Activated naive CD8-positive, alpha-beta T cell (primary cell): ENCODE data around the gene ZNF668.
A peak's percentile ranks its signal among the peaks of the same experiment; 100 is the strongest.

ENCODE experiments used
- H3K27ac Mint-ChIP-seq: one replicate; pipeline ENCODE4 v1.8.0; 2021; ENCODE audit warnings: mixed read lengths
- H3K27me3 Mint-ChIP-seq: one replicate; pipeline ENCODE4 v1.8.0; 2021; ENCODE audit warnings: mixed read lengths
- H3K36me3 Mint-ChIP-seq: one replicate; pipeline ENCODE4 v1.8.0; 2021; ENCODE audit warnings: mixed read lengths
- H3K4me1 Mint-ChIP-seq: one replicate; pipeline ENCODE4 v1.8.0; 2021; ENCODE audit warnings: low read depth, mixed read lengths
- H3K4me3 Mint-ChIP-seq: one replicate; pipeline ENCODE4 v1.8.0; 2021; ENCODE audit warnings: mild to moderate bottlenecking, mixed read lengths
- H3K9me3 Mint-ChIP-seq: one replicate; pipeline ENCODE4 v1.8.0; 2021; ENCODE audit warnings: low read depth, mixed read lengths

ZNF668 gene

DNA sequence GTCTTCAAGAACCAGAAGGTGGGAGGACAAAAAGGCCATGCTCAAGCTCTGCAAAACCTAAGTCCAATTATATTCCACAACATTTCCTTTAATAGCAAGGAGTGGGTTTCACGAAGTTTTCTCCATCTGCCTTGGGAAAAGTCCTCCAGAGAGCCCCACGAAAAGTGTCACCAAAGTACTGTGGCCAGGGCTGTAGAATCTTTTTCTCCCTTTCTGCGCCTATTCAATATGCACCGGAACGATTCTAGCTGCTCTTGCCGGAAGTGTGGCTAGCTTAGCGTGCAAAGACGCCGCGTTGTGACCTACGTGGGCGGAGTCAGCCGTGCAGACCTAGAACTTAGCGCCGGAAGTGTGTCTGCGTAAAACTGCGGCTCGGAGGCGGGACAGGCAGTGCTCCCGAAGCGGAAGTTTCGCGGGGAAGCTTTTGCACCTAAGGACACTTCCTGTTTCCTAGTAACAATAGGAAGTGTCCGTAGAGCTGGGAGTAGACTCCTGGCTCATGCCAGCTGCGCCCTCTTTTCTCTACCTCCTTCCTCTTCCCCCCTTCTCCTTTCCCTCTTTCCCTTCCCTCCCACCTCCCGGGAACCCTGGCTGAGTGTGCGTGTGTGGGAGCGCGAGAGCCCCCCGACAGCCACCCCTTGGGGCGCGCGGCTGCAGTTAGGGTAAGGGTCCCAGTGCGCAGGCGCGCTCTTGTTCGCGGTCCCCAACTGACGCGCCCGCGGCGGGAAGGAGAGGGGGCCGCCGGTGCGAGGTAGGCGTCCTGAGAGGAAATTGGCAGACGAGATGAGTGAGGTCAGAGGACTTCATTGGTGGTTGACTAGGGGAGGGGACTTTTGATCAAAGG is at the start of gene ZNF668, which contains the start of gene ZNF646:
Gene ZNF668 (minus strand): TSS at position 271 of the 844 bp plus-strand sequence. CDS start 9,781 bp downstream, outside the sequence.
Gene ZNF646 (plus strand): TSS at position 453 of the 844 bp plus-strand sequence. CDS start 1,903 bp downstream, outside the sequence.
- peak within 1 kb of the TSS; percentile 96 for H3K27ac Mint-ChIP-seq

DNA sequence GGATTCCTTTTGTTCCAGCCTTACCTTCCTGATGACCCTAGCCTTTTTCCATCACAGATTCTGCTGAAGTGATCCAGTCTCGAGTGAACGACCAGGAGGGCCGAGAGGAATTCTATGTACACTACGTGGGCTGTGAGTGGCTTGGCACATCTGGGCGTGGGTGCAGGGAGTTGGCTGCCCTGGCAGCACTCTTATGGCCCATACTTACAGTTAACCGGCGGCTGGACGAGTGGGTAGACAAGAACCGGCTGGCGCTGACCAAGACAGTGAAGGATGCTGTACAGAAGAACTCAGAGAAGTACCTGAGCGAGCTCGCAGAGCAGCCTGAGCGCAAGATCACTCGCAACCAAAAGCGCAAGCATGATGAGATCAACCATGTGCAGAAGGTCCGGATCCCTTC is 46.1 kb upstream of the ZNF668 start:
- H3K36me3 Mint-ChIP-seq, result no peaks in the 10 kb centered on the region
- H3K27me3 Mint-ChIP-seq, result no peaks in the 10 kb centered on the region

More for the DNA sequence above, at the start of gene ZNF668, which contains the start of gene ZNF646:
- H3K9me3 Mint-ChIP-seq, result no peaks in the 10 kb centered on the region
- no peaks in the 10 kb centered on the region for H3K27me3 Mint-ChIP-seq
- peaks cover 29% of the 10 kb centered on the region for H3K4me1 Mint-ChIP-seq
- H3K36me3 Mint-ChIP-seq, result no peaks in the 10 kb centered on the region
- peak within 1 kb of the TSS; percentile 98 for H3K4me3 Mint-ChIP-seq

DNA sequence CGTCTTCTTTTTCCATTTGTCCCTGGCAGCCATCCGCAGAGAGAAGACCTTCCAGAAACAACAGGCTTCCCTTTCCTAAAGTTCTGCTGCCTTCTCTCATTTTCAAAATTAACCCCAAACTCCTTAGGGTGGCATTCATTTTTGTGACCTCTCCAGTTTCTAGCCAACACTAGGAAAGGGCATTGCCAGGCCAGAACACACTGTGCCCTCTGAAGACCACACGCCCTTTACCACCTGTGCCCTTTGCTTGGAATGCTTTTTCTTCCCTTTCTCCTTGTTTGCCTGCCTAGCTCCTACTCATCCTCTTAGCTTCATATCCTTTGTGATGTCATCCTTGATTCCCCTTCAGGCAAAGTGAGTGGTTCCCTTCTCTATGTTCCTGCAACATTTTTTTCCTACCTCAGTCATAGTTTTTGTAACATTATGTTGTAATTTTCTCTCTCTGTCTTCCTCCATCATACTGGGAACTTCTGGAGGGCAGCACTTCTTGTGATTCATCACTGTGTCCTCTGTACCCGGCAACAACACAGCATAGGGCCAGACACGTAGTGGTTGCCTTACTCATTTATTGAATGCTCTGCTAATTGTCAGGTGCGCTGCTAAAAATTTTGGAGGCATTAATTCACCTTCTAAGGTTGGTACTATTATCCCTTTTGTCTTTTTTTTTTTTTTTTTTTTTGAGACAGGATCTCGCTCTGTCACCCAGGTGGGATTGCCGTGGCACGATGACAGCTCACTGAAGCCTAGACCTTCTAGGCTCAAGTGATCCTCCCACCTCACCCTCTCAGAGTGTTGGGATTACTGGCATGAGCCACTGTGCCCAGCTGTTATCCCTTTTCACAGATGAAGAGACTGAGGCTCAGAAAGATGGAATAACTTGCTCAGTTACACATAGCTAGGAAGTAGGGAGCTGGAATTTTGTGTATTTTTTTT is 44.4 kb upstream of the ZNF668 start:
- Mint-ChIP-seq H3K36me3 (no peaks in the 10 kb centered on the region), H3K9me3 (no peaks in the 10 kb centered on the region), H3K27me3 (no peaks in the 10 kb centered on the region), H3K27ac (peak overlapping the region; percentile 89), H3K4me1 (peaks cover 20% of the 10 kb centered on the region), H3K4me3 (peak overlapping the region; percentile 95)

More for the DNA sequence above, 46.1 kb upstream of the ZNF668 start:
- Mint-ChIP-seq H3K4me3 (no peak overlapping the region), H3K9me3 (no peaks in the 10 kb centered on the region), H3K4me1 (peaks cover 18% of the 10 kb centered on the region), H3K27ac (no peak overlapping the region)

DNA sequence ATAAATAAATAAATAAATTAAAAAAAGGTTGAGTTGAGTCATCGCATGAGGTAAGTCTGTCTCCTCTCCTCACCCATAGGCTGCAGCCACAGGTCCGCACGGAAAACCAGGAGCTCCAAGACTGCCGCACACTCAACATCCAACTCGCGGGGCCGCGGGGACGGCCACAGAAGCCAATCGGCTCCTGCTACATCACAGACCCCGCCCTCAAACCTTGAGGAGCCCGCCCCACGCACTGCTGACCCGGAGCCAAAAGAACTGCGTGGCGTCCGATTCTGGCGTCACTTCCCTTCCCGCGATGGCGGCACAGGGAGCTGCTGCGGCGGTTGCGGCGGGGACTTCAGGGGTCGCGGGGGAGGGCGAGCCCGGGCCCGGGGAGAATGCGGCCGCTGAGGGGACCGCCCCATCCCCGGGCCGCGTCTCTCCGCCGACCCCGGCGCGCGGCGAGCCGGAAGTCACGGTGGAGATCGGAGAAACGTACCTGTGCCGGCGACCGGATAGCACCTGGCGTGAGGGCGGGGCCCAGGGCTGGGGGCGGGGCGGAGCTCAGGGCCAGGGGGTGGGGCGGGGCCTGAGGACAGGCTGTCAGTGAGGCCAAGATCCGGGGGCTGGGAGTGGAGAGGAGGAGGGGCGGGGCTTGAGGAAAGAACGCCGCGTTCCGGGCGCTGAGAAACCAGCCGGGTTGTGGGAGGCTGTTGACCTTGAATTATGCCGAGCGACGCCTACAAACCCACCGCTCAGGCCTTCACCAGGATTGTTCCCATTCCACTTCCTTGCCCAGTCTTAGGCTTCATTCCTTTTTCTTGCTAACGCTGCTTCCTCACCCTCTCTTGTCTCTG is 43.6 kb upstream of the ZNF668 start, which contains the start of gene KAT8:
Gene KAT8 (plus strand): TSS at position 281 of the 839 bp plus-strand sequence. CDS start 18 bp downstream, at position 299.
- H3K4me3 Mint-ChIP-seq, result peak within 1 kb of the TSS; percentile 95
- H3K9me3 Mint-ChIP-seq, result no peaks in the 10 kb centered on the region
- no peaks in the 10 kb centered on the region for H3K36me3 Mint-ChIP-seq
- H3K27me3 Mint-ChIP-seq, result no peaks in the 10 kb centered on the region
- peak within 1 kb of the TSS; percentile 89 for H3K27ac Mint-ChIP-seq
- peaks cover 20% of the 10 kb centered on the region for H3K4me1 Mint-ChIP-seq

DNA sequence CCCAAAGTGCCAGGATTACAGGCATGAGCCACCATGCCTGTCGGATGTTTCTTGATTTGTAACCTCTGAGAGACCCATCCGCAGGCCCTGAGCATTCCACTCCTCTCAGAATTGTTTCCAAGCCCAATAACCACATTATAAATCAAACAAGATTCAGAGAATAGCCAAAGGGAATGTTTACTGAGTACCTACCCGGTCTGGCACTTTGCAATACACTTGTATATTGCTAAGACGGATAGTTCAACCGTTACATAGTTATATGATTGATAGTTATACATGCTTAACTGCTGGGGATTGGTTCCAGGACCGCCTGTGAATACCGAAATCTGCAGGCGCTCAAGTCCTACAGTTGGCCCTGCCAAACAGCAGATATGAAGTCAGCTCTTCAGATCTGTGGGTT is 40.4 kb upstream of the ZNF668 start:
- Mint-ChIP-seq H3K27ac (peak overlapping the region; percentile 7), H3K4me3 (no peak overlapping the region), H3K36me3 (no peaks in the 10 kb centered on the region), H3K4me1 (peaks cover 23% of the 10 kb centered on the region), H3K9me3 (no peaks in the 10 kb centered on the region), H3K27me3 (no peaks in the 10 kb centered on the region)

DNA sequence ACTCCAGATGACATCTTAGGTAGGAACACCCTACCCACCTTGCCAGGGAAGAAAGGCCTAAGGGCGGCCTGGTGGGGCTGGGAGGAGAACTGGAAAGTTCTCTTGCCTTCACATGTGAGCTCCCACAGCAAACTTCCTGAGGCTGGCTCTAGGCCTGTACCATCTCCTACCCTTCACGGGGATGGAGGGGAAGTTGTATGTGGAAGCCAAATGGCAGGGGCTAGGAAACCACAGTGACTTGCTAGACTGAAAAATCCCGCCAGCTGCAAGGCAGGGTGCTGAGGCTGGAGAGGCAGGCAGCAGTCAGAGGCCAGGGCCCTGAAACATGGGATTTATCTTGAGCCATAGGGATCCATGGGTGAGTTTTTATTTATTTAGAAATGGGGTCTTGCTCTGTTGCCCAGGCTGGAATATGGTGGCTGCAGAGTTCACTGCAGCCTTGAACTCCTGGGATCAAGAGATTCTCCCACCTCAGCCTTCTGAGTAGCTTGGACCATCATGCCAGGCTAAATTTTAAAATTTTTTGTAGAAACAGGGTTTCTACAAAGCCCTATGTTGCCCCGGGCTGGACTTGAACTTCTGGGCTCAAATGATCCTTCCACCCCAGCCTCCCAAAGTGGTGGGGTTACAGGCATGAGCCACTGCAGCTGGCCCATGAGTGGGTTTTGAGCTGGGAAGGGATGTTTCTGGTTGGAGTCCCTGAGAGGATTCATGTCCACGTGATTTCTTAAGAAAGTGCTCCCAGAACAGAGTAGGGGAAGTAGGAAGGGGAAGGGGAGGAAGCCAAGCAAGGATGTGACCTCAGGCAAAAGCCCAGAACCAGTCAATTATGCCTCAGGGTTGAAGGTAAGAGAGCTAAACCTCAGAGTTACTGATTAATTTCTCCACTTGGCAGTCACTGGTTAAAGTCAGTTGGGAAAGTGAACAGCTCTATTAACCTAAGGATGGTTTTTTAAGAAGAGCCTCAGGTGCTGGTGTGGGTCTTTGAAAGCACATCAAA is 39.4 kb upstream of the ZNF668 start:
- H3K9me3 Mint-ChIP-seq, result no peaks in the 10 kb centered on the region
- no peaks in the 10 kb centered on the region for H3K27me3 Mint-ChIP-seq
- H3K36me3 Mint-ChIP-seq, result no peaks in the 10 kb centered on the region
- peaks cover 17% of the 10 kb centered on the region for H3K4me1 Mint-ChIP-seq
- H3K27ac Mint-ChIP-seq, result peak overlapping the region; percentile 58
- no peak overlapping the region for H3K4me3 Mint-ChIP-seq

DNA sequence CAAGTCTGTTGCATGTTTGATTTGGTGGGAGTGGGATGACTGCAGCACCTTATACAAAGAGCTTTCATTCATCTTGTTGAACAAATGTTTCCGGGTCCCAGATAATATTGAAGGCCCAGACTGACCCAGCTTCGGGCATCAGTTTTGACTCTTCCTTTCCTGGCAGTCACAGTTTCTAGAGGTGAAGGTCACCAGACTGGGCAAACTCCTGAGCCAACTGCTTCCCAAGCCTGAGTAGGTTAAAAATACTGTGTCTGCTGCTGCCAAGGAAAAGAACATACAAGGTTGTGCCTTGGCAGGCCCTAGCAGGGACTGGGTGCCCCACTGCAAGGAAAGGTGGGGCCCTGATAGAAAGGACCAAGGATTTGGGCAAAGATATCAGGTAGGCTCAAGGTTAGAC is 38.7 kb upstream of the ZNF668 start:
- H3K4me1 Mint-ChIP-seq, result peaks cover 16% of the 10 kb centered on the region
- H3K36me3 Mint-ChIP-seq, result no peaks in the 10 kb centered on the region
- no peaks in the 10 kb centered on the region for H3K27me3 Mint-ChIP-seq
- H3K9me3 Mint-ChIP-seq, result no peaks in the 10 kb centered on the region
- no peak overlapping the region for H3K27ac Mint-ChIP-seq
- no peak overlapping the region for H3K4me3 Mint-ChIP-seq

DNA sequence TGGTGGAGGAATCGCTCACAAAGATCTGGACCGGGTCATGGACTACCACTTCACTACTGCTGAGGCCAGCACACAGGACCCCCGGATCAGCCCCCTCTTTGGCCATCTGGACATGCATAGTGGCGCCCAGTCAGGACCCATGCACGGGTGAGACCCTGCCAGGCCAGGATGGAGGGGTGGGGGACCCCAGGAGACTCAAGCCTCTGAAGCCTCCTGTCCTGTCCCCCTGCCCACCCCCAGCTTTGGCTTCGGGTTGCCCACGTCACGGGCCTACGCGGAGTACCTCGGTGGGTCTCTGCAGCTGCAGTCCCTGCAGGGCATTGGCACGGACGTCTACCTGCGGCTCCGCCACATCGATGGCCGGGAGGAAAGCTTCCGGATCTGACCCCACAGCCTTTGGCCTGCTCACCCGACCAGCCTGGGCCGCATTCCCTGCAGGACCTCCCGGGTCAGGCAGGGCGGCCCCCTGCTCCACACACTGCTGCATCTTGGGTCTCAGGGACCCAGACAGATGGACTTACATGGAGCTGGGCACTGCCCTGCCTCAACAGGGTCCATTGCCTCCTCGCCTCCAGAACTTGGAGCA is 37.9 kb upstream of the ZNF668 start:
- no peaks in the 10 kb centered on the region for H3K27me3 Mint-ChIP-seq
- no peak overlapping the region for H3K27ac Mint-ChIP-seq
- no peaks in the 10 kb centered on the region for H3K36me3 Mint-ChIP-seq
- H3K9me3 Mint-ChIP-seq, result no peaks in the 10 kb centered on the region
- peaks cover 20% of the 10 kb centered on the region for H3K4me1 Mint-ChIP-seq
- no peak overlapping the region for H3K4me3 Mint-ChIP-seq

DNA sequence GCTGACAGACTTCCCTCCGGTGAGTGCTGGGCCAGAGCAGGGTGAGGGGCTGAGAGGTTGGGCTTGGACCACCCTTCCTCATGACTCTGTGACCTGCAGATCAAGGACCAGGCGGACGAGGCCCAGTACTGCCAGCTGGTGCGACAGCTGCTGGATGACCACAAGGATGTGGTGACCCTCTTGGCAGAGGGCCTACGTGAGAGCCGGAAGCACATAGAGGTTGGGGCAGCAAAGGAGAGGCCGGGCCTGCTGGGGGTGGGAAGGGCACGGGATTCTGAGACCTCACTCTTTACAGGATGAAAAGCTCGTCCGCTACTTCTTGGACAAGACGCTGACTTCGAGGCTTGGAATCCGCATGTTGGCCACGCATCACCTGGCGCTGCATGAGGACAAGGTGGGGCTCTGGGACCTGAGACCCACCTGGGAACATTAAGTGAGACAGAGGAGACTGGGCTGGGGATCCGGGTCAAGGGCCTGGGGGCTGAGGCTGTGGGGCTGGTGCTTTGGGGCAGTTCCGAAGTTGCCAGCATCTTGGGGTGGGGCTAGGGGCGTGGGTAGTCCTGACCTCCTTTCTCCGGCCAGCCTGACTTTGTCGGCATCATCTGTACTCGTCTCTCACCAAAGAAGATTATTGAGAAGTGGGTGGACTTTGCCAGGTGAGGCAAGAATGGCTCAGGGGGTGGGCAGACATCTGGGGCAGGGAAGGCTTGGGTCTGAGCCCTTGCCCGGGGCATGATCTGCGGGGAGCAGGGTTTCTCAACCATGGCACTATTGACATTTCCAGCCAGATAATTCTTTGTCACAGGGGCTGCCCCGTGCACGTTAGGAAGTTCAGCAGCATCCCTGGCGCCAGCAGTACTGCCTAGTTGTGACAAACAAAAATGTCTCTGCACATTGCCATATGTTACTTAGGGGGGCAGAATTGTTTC is 36.3 kb upstream of the ZNF668 start:
- H3K36me3 Mint-ChIP-seq, result no peaks in the 10 kb centered on the region
- H3K27me3 Mint-ChIP-seq, result no peaks in the 10 kb centered on the region
- peaks cover 20% of the 10 kb centered on the region for H3K4me1 Mint-ChIP-seq
- H3K9me3 Mint-ChIP-seq, result no peaks in the 10 kb centered on the region
- no peak overlapping the region for H3K27ac Mint-ChIP-seq
- peak overlapping the region; percentile 40 for H3K4me3 Mint-ChIP-seq

DNA sequence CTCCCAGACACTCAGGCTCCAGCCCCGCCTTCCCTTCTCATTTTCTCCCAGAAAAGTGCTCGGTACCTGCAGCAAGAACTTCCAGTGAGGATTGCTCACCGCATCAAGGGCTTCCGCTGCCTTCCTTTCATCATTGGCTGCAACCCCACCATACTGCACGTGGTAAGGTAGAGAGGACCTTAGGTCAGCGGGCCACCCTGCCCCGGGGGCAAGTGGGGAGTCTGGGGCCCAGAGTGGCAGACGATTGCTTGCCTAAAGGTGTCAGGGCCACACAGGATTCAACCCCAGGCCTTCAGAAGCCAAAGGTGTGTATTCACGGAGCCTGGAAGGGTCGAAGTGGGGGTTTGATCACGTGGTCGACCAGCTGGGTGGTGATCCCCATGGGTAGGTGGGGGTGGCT is 35.6 kb upstream of the ZNF668 start:
- Mint-ChIP-seq H3K4me3 (peak overlapping the region; percentile 90), H3K9me3 (no peaks in the 10 kb centered on the region), H3K4me1 (peaks cover 20% of the 10 kb centered on the region), H3K27ac (peak overlapping the region; percentile 76), H3K27me3 (no peaks in the 10 kb centered on the region), H3K36me3 (no peaks in the 10 kb centered on the region)

DNA sequence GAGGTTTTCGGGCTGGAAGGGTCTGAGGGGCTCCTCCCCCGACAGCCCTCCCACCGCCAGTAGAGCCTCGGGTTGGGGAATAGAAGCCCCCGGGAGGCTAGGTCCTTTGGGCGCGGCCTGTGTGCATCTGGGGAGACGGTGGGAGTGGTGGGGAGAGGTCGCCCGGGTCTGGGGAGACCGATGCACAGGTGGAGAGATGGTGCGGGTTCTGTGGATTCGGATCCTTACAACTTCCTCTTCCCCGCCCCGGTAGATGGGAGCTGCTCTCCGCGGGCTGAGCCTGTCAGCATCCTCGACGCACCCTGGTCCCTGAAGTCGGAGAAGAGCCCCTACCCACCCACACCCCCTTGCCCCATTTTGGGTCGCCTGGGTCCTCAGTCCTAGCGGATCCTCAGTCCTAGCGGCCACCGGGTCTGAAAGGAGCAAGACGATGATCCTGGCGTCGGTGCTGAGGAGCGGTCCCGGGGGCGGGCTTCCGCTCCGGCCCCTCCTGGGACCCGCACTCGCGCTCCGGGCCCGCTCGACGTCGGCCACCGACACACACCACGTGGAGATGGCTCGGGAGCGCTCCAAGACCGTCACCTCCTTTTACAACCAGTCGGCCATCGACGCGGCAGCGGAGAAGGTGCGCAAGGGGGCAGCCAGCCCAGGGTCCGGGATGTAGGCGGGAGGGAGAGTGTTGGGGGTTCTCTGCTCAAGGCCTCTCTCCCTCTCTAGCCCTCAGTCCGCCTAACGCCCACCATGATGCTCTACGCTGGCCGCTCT is 34.9 kb upstream of the ZNF668 start:
- H3K36me3 Mint-ChIP-seq, result no peaks in the 10 kb centered on the region
- peaks cover 20% of the 10 kb centered on the region for H3K4me1 Mint-ChIP-seq
- peak overlapping the region; percentile 22 for H3K27ac Mint-ChIP-seq
- H3K4me3 Mint-ChIP-seq, result peak overlapping the region; percentile 90
- H3K9me3 Mint-ChIP-seq, result no peaks in the 10 kb centered on the region
- H3K27me3 Mint-ChIP-seq, result no peaks in the 10 kb centered on the region
